Neural progenitor cell (in vitro differentiated cells): ENCODE measurements around the gene IL33. TPM values are rescaled to one million over a fixed set of nuclear protein-coding genes. Genes with fewer than 3 reads are reported as not detected.

ENCODE experiments used
- DNase-seq: peaks from one replicate; pipeline ENCODE4 v3.0.0-alpha.2; 2016; ENCODE audit warnings: low spot score
- H2AFZ ChIP-seq: fragments of 200-600 bp; sonication (generic); replicated peaks from 2 replicates; pipeline ENCODE4 v1.6.1; 2016; ENCODE audit warnings: antibody characterized with exemption
- H3F3A ChIP-seq: fragments of 200-600 bp; sonication (generic); 2 replicates; pipeline ENCODE4 v1.6.1; 2016; ENCODE audit warnings: antibody characterized with exemption, low read depth
- H3K27ac ChIP-seq: fragments of 200-600 bp; sonication (generic); 2 replicates; pipeline ENCODE4 v1.5.1; 2016; ENCODE audit warnings: mild to moderate bottlenecking
- H3K27me3 ChIP-seq: fragments of 200-600 bp; sonication (generic); 2 replicates; pipeline ENCODE4 v1.6.1; 2016; ENCODE audit warnings: mild to moderate bottlenecking, moderate library complexity
- H3K36me3 ChIP-seq: fragments of 200-600 bp; sonication (generic); 2 replicates; pipeline ENCODE4 v1.5.1; 2016
- H3K4me1 ChIP-seq: fragments of 200-600 bp; sonication (generic); 2 replicates; pipeline ENCODE4 v1.6.1; 2016; ENCODE audit warnings: mixed run types
- H3K4me2 ChIP-seq: fragments of 200-600 bp; sonication (generic); 2 replicates; pipeline ENCODE4 v1.6.1; 2016
- H3K4me3 ChIP-seq: fragments of 200-600 bp; sonication (generic); 2 replicates; pipeline ENCODE4 v1.5.1; 2016
- H3K79me2 ChIP-seq: fragments of 200-600 bp; sonication (generic); 2 replicates; pipeline ENCODE4 v1.6.1; 2016; ENCODE audit warnings: low read depth
- H3K9ac ChIP-seq: fragments of 200-600 bp; sonication (generic); 2 replicates; pipeline ENCODE4 v1.6.1; 2016
- H3K9me3 ChIP-seq: fragments of 200-600 bp; sonication (generic); 2 replicates; pipeline ENCODE4 v1.5.1; 2016; ENCODE audit warnings: low read depth
- H4K20me1 ChIP-seq: fragments of 200-600 bp; sonication (generic); 2 replicates; pipeline ENCODE4 v1.6.1; 2016; ENCODE audit warnings: low read depth
- H3K27ac Mint-ChIP-seq: 3 replicates; pipeline ENCODE4 v1.8.0; 2021; ENCODE audit warnings: mixed read lengths
- H3K27me3 Mint-ChIP-seq: 2 replicates; pipeline ENCODE4 v1.8.0; 2022; ENCODE audit warnings: low read depth, mild to moderate bottlenecking, inconsistent platforms, moderate library complexity, mixed read lengths; ENCODE audit not compliant: insufficient read depth
- H3K36me3 Mint-ChIP-seq: 3 replicates; pipeline ENCODE4 v1.8.0; 2021; ENCODE audit warnings: mixed read lengths
- H3K4me1 Mint-ChIP-seq: 3 replicates; pipeline ENCODE4 v1.8.0; 2021; ENCODE audit warnings: mixed read lengths
- H3K4me3 Mint-ChIP-seq: 3 replicates; pipeline ENCODE4 v1.8.0; 2021; ENCODE audit warnings: mild to moderate bottlenecking, moderate library complexity, mixed read lengths
- H3K9me3 Mint-ChIP-seq: 3 replicates; pipeline ENCODE4 v1.8.0; 2020; ENCODE audit warnings: mixed read lengths
- CTCF ChIP-seq: fragments of 200-600 bp; sonication (generic); IDR thresholded peaks from 2 replicates; pipeline ENCODE4 v1.5.1; 2017; ENCODE audit warnings: antibody characterized with exemption, mild to moderate bottlenecking
- EZH2 ChIP-seq: fragments of 200-600 bp; sonication (generic); IDR thresholded peaks from 2 replicates; pipeline ENCODE4 v1.6.1; 2017; ENCODE audit warnings: antibody characterized with exemption, mild to moderate bottlenecking, moderate library complexity
- EZH2phosphoT487 ChIP-seq: fragments of 200-600 bp; sonication (generic); IDR thresholded peaks from 2 replicates; pipeline ENCODE4 v1.6.1; 2017; ENCODE audit warnings: antibody characterized with exemption
- total RNA-seq: library from RNA; depleted of rRNA; stranded (reverse); fragments of >200 nt; gene quantifications from 2 replicates; pipeline ENCODE4 v1.2.3, GENCODE V29; 2015; ENCODE audit warnings: low replicate concordance

IL33 gene
- total RNA-seq, 1 donor from 2014 or later, result not detected

DNA sequence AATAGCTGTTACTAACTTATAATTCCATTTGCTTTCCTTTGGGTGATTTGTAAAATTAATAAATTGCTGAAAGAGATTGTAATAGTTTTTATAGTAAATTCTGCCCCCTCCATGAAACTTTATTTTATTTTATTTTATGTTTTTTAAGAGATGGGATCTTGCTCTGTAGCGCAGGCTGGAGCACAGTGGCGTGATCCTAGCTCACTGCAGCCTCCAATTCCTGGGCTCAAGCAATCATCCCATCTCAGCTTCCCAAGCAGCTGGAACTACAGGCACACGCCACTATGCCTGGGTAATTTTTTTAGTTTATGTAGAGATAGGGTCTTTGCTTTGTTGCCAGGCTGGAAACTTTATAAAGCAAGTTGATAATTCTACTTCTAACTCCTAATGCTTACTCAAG lies 395 bp downstream of the IL33 start:
- H2AFZ ChIP-seq, result no peak overlapping the region
- H3K4me2 ChIP-seq, result no peak overlapping the region
- H4K20me1 ChIP-seq, result no peaks in the 10 kb centered on the region
- H3K27ac Mint-ChIP-seq, result no peak overlapping the region
- no peaks in the 10 kb centered on the region for H3K9me3 ChIP-seq
- H3K4me3 Mint-ChIP-seq, result no peak overlapping the region
- H3F3A ChIP-seq, result no peaks in the 10 kb centered on the region
- TF ChIP-seq EZH2phosphoT487, result no peak
- TF ChIP-seq CTCF, result no peak
- TF ChIP-seq EZH2, result no peak
- no peaks in the 10 kb centered on the region for H3K9me3 Mint-ChIP-seq
- no peaks in the 10 kb centered on the region for H3K36me3 ChIP-seq
- H3K4me1 ChIP-seq, result peaks cover 3% of the 10 kb centered on the region
- no peak for DNase-seq
- H3K36me3 Mint-ChIP-seq, result no peaks in the 10 kb centered on the region
- H3K4me1 Mint-ChIP-seq, result peaks cover 3% of the 10 kb centered on the region
- H3K9ac ChIP-seq, result no peak overlapping the region
- no peaks in the 10 kb centered on the region for H3K79me2 ChIP-seq
- H3K4me3 ChIP-seq, result no peak overlapping the region
- no peaks in the 10 kb centered on the region for H3K27me3 Mint-ChIP-seq
- no peak overlapping the region for H3K27ac ChIP-seq
- no peaks in the 10 kb centered on the region for H3K27me3 ChIP-seq

GRCh38 chr9:6216951-6217350 lies 1.3 kb downstream of the IL33 start:
- Mint-ChIP-seq H3K27me3 (no peaks in the 10 kb centered on the region), H3K27ac (no peak overlapping the region), H3K4me1 (peaks cover 3% of the 10 kb centered on the region), H3K36me3 (no peaks in the 10 kb centered on the region), H3K4me3 (no peak overlapping the region), H3K9me3 (no peaks in the 10 kb centered on the region)
- no peaks in the 10 kb centered on the region for H3K27me3 ChIP-seq
- peaks cover 3% of the 10 kb centered on the region for H3K4me1 ChIP-seq
- no peaks in the 10 kb centered on the region for H4K20me1 ChIP-seq
- H3K4me2 ChIP-seq, result no peak overlapping the region
- H3K27ac ChIP-seq, result no peak overlapping the region
- H2AFZ ChIP-seq, result no peak overlapping the region
- H3K9me3 ChIP-seq, result no peaks in the 10 kb centered on the region
- no peak for TF ChIP-seq EZH2phosphoT487
- TF ChIP-seq CTCF, result no peak
- TF ChIP-seq EZH2, result no peak
- no peak overlapping the region for H3K9ac ChIP-seq
- no peaks in the 10 kb centered on the region for H3K79me2 ChIP-seq
- no peaks in the 10 kb centered on the region for H3K36me3 ChIP-seq
- no peak overlapping the region for H3K4me3 ChIP-seq
- DNase-seq, result no peak
- H3F3A ChIP-seq, result no peaks in the 10 kb centered on the region

DNA sequence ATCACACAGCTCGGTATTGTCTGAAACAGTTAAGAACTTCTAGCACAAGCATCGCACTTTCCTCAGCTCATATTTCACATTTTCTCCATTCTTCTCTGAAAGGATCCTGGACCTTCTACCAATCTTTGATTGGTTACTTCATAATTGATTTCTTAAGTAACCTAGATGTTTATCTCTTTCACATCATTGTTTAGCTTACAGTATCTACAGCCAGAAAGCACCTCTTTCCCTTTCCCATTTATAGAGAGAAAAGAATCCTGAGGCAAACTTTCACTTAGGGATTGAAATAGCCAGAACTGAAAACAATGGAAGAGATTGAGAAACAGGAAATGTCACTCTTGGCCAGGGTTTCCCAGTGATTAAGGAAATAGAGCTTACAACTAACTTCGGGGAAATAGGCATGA lies 2.5 kb downstream of the IL33 start:
- no peak overlapping the region for H3K27ac ChIP-seq
- TF ChIP-seq EZH2 (no peak), CTCF (no peak), EZH2phosphoT487 (no peak)
- Mint-ChIP-seq H3K36me3 (no peaks in the 10 kb centered on the region), H3K9me3 (no peaks in the 10 kb centered on the region), H3K27me3 (no peaks in the 10 kb centered on the region), H3K4me1 (peaks cover 3% of the 10 kb centered on the region), H3K27ac (no peak overlapping the region), H3K4me3 (no peak overlapping the region)
- no peak for DNase-seq
- no peak overlapping the region for H3K9ac ChIP-seq
- no peaks in the 10 kb centered on the region for H3K27me3 ChIP-seq
- no peaks in the 10 kb centered on the region for H3K9me3 ChIP-seq
- H4K20me1 ChIP-seq, result no peaks in the 10 kb centered on the region
- H3K79me2 ChIP-seq, result no peaks in the 10 kb centered on the region
- H2AFZ ChIP-seq, result peak overlapping the region; percentile 27
- H3K4me1 ChIP-seq, result peaks cover 3% of the 10 kb centered on the region
- no peaks in the 10 kb centered on the region for H3K36me3 ChIP-seq
- no peak overlapping the region for H3K4me3 ChIP-seq
- no peak overlapping the region for H3K4me2 ChIP-seq
- H3F3A ChIP-seq, result no peaks in the 10 kb centered on the region

DNA sequence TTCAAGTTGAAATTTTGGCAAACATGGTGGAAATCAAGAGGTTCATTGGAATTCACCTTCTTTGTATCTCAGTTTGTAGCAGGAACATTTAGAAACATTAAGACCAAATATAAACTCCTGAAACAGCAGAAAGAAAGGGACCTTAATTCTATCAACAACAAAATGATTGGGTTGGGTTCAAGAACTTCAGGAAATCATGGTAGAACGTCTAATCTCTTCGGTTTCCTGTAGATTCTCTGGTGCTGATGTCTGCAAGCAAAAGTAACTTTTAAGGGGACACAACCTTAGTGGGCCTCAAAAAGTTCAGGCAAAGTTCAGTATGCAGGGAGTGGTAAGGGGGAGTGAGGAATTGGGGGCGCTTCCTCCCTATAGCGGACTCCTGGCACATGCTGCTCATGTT lies 3.4 kb downstream of the IL33 start:
- no peak overlapping the region for H3K4me3 Mint-ChIP-seq
- H3K36me3 Mint-ChIP-seq, result no peaks in the 10 kb centered on the region
- no peak overlapping the region for H3K9ac ChIP-seq
- H3K27me3 ChIP-seq, result no peaks in the 10 kb centered on the region
- no peaks in the 10 kb centered on the region for H3F3A ChIP-seq
- peaks cover 3% of the 10 kb centered on the region for H3K4me1 Mint-ChIP-seq
- DNase-seq, result no peak
- no peaks in the 10 kb centered on the region for H3K79me2 ChIP-seq
- H3K4me1 ChIP-seq, result peaks cover 3% of the 10 kb centered on the region
- no peaks in the 10 kb centered on the region for H4K20me1 ChIP-seq
- no peak overlapping the region for H3K4me2 ChIP-seq
- H3K9me3 Mint-ChIP-seq, result no peaks in the 10 kb centered on the region
- H2AFZ ChIP-seq, result peak overlapping the region; percentile 49
- H3K27ac Mint-ChIP-seq, result no peak overlapping the region
- no peak overlapping the region for H3K27ac ChIP-seq
- no peak overlapping the region for H3K4me3 ChIP-seq
- no peaks in the 10 kb centered on the region for H3K27me3 Mint-ChIP-seq
- H3K36me3 ChIP-seq, result no peaks in the 10 kb centered on the region
- no peaks in the 10 kb centered on the region for H3K9me3 ChIP-seq
- TF ChIP-seq EZH2 (no peak), EZH2phosphoT487 (no peak), CTCF (no peak)
